RWPE1 (cell line): ENCODE results near the gene EXOC2.

ENCODE experiments used
- CTCF ChIA-PET: fragments of 350-600 bp; sonication (Branson Sonifier 250); formaldehyde crosslinking; extraction: SDS; loops from one replicate; lab custom pipeline; 2021; lab: Yijun Ruan, JAX
- POLR2A ChIA-PET: fragments of 400-600 bp; formaldehyde crosslinking; extraction: SDS; loops from one replicate; lab custom pipeline; 2020; ENCODE audit warnings: antibody characterized with exemption; ENCODE audit not compliant: low non-redundant PET; lab: Yijun Ruan, JAX
- DNase-seq: peaks from one replicate; pipeline ENCODE4 v3.0.0; 2012; ENCODE audit warnings: low spot score
- H3K27ac ChIP-seq: fragments of 450-650 bp; 2 replicates; pipeline ENCODE4 v1.5.1; 2017
- CTCF ChIP-seq: fragments of 450-650 bp; conservative IDR thresholded peaks from 2 replicates; pipeline ENCODE4 v1.5.1; 2017; ENCODE audit warnings: low read depth, mild to moderate bottlenecking

The EXOC2 gene

GRCh38 chr6:501891-502601 lies 190.9 kb downstream of the EXOC2 start:
- no peak for DNase-seq
- ChIA-PET POLR2A (no interaction called here), CTCF (no interaction called here)
- no peak overlapping the region for H3K27ac ChIP-seq
- no peak for TF ChIP-seq CTCF

GRCh38 chr6:499617-500016 lies 193.3 kb downstream of the EXOC2 start:
- ChIA-PET CTCF (no interaction called here), POLR2A (no interaction called here)
- no peak overlapping the region for H3K27ac ChIP-seq
- no peak for TF ChIP-seq CTCF
- no peak for DNase-seq

- ChIA-PET POLR2A (no interaction called here), CTCF (no interaction called here)
- H3K27ac ChIP-seq: no peak overlapping the region
These were observed 194.1 kb downstream of the EXOC2 start for GRCh38 chr6:498795-499231.

GRCh38 chr6:497258-497657 lies 195.7 kb downstream of the EXOC2 start:
- CTCF ChIA-PET: interaction anchor here (0.6 kb wide), 1 partner anchor 20 kb away, joined by 4 read pairs; no protein-coding TSS in a partner anchor
- DNase-seq: no peak
- no peak for TF ChIP-seq CTCF
- POLR2A ChIA-PET: no interaction called here
- H3K27ac ChIP-seq: no peak overlapping the region

More at GRCh38 chr6:498795-499231, 194.1 kb downstream of the EXOC2 start:
- no peak for DNase-seq
- TF ChIP-seq CTCF: no peak

GRCh38 chr6:496649-497048 lies 196.3 kb downstream of the EXOC2 start:
- ChIA-PET POLR2A (no interaction called here), CTCF (no interaction called here)
- no peak for TF ChIP-seq CTCF
- no peak for DNase-seq
- H3K27ac ChIP-seq: no peak overlapping the region

GRCh38 chr6:494394-494793 lies 198.5 kb downstream of the EXOC2 start:
- CTCF ChIA-PET: no interaction called here
- no peak overlapping the region for H3K27ac ChIP-seq
- no peak for DNase-seq
- TF ChIP-seq CTCF: no peak
- POLR2A ChIA-PET: no interaction called here
